Stimulated activated CD4-positive, alpha-beta T cell treated with anti-CD3 and anti-CD28 coated beads, Interleukin-4, amount 100 ng/mL, for 24 hours (primary cell): ENCODE measurements around the gene OR10G6.
"Not testable (repeated sequence)": the region's sequence is repeated elsewhere in the genome, so short reads cannot be mapped to it uniquely, and the experiment has no call there.

ENCODE experiments used
- DNase-seq: peaks from one replicate; pipeline ENCODE4 v3.0.0-alpha.2; 2020

The OR10G6 gene, protein sequence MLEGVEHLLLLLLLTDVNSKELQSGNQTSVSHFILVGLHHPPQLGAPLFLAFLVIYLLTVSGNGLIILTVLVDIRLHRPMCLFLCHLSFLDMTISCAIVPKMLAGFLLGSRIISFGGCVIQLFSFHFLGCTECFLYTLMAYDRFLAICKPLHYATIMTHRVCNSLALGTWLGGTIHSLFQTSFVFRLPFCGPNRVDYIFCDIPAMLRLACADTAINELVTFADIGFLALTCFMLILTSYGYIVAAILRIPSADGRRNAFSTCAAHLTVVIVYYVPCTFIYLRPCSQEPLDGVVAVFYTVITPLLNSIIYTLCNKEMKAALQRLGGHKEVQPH

GRCh38 chr11:123995119-123995518 is at the start of gene OR10G6:
Gene OR10G6, minus strand, starts transcription at chr11:123995161. Its CDS starts 0 bp downstream, at chr11:123995161.
- no peak for DNase-seq

DNA sequence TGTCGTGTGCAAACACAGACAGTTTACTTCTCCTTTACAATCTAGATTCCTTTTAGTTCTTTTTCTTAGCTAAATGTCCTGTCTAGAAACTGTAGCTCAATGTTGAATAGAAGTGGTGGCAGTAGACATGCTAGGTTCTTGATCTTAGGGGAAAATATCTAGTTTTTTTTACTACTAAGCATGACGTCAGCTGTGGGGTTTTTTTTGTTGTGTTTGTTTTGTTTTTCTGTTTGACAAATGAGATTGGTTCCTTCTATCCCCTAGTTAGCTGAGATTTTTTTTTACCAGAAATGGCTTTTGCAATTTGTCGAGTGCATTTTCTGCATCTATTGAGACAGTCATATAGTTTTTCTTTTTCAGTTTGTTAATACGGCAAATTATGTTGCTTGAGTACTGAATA is 48.5 kb upstream of the OR10G6 start:
- DNase-seq = no peak

- no peak for DNase-seq
Observed at GRCh38 chr11:124041254-124041653, 46.3 kb upstream of the OR10G6 start, which contains the start of gene OR10G7. Gene OR10G7, minus strand, starts transcription at chr11:124041325. Its CDS starts 2,324 bp downstream, at chr11:124039001.

DNA sequence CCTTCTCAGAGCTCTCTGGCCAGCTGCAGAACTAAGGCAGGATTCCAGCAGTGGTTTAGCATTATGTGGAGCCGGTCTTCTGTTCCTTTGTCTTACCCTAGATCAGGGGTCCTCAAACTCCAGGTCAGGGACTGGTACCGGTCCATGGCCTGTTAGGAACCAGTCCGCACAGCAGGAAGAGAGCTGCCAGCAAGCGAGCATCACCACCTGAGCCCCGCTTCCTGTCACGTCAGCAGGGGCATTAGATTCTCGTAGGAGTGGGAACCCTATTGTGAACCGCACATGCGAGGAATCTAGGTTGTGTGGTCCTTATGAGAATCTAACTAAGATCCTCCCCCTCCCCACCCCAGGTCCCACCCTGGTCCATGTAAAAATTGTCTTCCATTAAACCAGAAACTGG is 44.6 kb upstream of the OR10G6 start:
- no peak for DNase-seq

DNA sequence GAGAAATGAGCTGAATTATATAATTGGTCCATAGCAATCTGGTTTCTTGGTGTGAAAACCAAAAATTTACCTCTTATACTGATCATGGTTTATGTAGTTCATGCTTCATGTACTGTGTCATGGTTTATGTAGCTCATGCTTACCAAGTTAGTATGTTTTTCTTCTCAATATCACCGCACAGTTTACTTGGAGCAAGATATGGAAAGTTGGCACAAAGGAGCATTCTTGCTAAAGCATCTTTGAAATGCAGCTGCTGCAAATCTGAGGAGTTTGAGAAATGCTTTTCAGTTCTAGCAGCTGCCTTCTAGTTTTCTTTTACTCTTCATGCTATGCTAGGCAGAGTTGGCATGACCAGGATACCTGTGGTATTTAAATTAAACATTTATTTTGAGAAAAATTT is 41.7 kb upstream of the OR10G6 start:
- no peak for DNase-seq

- no peak for DNase-seq
Observed at GRCh38 chr11:124026498-124026897, 31.5 kb upstream of the OR10G6 start, which contains the start of gene OR10G8. Gene OR10G8, plus strand, starts transcription at chr11:124026798. Its CDS starts 2,825 bp downstream, at chr11:124029623.

- not testable (repeated sequence) for DNase-seq
Observed at GRCh38 chr11:124015837-124016236, 20.9 kb upstream of the OR10G6 start.

DNA sequence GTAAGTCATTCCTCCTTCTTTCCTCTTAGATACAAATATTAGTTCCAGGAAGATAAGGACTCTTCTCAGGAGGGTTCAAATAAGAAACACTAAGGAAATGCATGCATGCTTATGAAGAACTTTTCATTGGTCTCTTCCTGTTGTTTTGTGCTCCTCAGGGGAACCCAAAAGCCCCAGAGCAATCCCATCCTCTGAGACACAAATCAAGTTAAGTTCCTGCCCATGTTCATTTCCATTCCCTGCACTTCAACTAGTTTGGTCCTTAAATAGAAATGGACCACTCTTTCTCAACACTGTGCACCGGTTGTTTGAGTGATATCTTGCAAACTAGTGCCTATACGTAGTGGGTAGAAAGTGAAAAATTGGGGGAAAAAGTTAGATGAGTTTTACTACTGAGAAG is 17.7 kb upstream of the OR10G6 start, which contains the start of gene OR10G4:
Gene OR10G4, plus strand, starts transcription at position 301 of the 400 bp plus-strand sequence. CDS start 2,578 bp downstream, outside the sequence.
- DNase-seq = no peak

GRCh38 chr11:123979311-123979710 is 15.7 kb downstream of the OR10G6 start:
- DNase-seq = no peak

DNA sequence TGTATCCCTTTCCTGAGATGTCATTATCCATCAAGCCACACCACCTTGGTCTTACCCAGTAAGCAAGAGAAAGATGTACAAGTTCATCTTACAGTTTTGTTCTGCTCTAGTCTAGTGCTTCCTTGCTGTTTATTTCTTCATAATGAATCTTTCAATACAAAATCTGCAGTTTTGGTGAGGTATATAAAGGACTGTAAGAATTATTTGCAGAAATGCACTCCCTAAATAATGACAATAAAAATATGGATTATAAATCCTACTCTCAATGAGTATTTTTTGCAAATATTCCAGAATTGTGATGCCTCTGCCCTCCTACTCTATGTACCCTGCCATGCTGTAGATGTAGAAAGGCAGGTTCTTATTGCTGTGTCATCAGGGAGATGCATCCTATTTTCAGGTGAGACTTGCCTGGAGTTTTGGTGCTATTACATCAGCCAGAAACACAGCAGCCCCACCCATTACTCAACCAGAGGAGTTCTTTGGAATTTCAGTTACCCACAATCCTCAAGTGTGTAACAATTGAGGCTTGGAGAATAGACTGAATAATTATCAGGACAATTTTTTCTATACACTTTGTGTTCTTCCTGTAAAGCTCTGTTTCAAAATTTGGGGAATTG is 17.1 kb downstream of the OR10G6 start, which contains the start of gene OR10S1:
Gene OR10S1, minus strand, starts transcription at position 51 of the 617 bp plus-strand sequence. CDS start 117 bp downstream, outside the sequence.
- DNase-seq = no peak

- no peak for DNase-seq
Observed at GRCh38 chr11:123976770-123977560, 18.0 kb downstream of the OR10G6 start.

DNA sequence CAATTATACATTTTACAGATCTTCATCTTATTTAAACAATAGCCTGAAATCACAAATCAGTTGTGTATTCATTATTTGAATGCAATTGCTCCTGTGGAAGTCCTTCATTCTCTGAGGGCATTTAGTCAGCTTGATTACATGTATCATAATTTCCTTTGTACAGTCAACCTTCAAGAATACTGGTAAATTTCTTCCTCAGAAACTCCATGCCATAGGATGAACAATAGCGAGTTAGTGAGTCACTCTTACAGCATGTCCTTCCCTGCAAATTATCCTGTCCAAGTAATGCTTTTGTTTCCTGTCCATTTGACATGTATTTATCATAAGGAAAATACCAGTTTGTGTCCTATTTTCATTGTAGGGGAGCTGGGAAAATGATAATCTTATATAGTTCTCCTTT is 21.1 kb downstream of the OR10G6 start:
- no peak for DNase-seq

- no peak for DNase-seq
Observed at GRCh38 chr11:123956752-123957151, 38.2 kb downstream of the OR10G6 start.

DNA sequence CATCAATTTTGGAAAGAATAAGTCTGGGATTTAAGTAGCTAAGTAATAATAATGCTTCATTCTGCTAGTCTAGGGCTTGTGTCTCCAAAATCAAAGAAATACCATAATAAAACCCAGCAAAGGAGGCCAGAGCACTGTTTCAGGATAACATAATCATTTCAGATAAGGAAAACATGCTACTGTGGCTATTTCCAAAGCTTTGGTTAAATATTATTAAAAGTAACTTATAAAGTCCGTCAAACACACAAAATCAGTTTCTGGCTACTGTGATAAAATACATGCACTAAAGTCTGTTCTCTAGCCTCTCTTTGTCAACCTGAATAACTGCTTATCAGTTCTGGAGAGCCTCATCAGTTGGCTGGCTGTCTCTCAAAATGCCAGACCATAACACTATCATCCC is 49.8 kb downstream of the OR10G6 start:
- DNase-seq = no peak
